GM12878 (cell line): Measurements from ENCODE around the gene TK1. TPM values are rescaled to one million over a fixed set of nuclear protein-coding genes. Genes with fewer than 3 reads are reported as not detected.

Experiments
- ATAC-seq: fragments of 200-7000 bp; cut with Tn5 transposase; 3 replicates; pipeline ENCODE4 v1.9.1; 2020; ENCODE audit warnings: mild to moderate bottlenecking, moderate library complexity
- BruUV-seq: library from RNA; stranded (reverse); fragments of 400-500 nt; replicated peaks from 2 replicates; lab custom pipeline; 2021; lab: Mats Ljungman, UMichigan
- CTCF ChIA-PET: fragments of 300-600 bp; sonication (Branson Sonifier 250); formaldehyde crosslinking; extraction: SDS; loops from one replicate; lab custom pipeline; 2021; ENCODE audit warnings: inconsistent platforms; lab: Yijun Ruan, JAX
- POLR2A ChIA-PET: fragments of 350-600 bp; formaldehyde crosslinking; extraction: SDS; loops from one replicate; lab custom pipeline; 2021; ENCODE audit warnings: inconsistent platforms; lab: Charles Lee
- RAD21 ChIA-PET: fragments of 300-600 bp; sonication (Branson Sonifier 250); formaldehyde crosslinking; loops from one replicate; lab custom pipeline; 2023; ENCODE audit warnings: antibody characterized with exemption; ENCODE audit not compliant: unreplicated experiment; lab: Charles Lee
- SMC1A ChIA-PET: fragments of 300-600 bp; sonication (Branson Sonifier 250); formaldehyde crosslinking; loops from one replicate; lab custom pipeline; 2023; ENCODE audit not compliant: unreplicated experiment, uncharacterized antibody; lab: Charles Lee
- DNase-seq: peaks from one replicate; pipeline ENCODE4 v3.0.0-alpha.2; 2011; ENCODE audit warnings: low read depth, low spot score
- FAIRE-seq: peaks from 3 replicates; lab custom pipeline; 2011; peaks lifted over from hg19 to GRCh38; lab: Jason Lieb, UNC
- H2AFZ ChIP-seq: 2 replicates; pipeline ENCODE4 v1.6.0; 2011; ENCODE audit warnings: low read depth, low read length, control low read depth; ENCODE audit not compliant: control insufficient read depth
- H3K27ac ChIP-seq: 2 replicates; pipeline ENCODE4 v1.5.1; 2011; ENCODE audit warnings: control low read depth; ENCODE audit not compliant: control insufficient read depth, insufficient read depth
- H3K27me3 ChIP-seq, 2 experiments: replicated peaks in 1 of 2; 2 replicates each; pipeline versions ENCODE4 v1.6.0 to v1.6.1; 2011; ENCODE audit warnings: low read length in 1 of 2; ENCODE audit not compliant: control insufficient read depth in 2 of 2, insufficient read depth in 2 of 2
- H3K36me3 ChIP-seq, 2 experiments: 2 replicates each; pipeline ENCODE4 v1.5.1; 2011; ENCODE audit warnings: low read length in 1 of 2; ENCODE audit not compliant: control insufficient read depth in 2 of 2, insufficient read depth in 2 of 2
- H3K4me1 ChIP-seq: 2 replicates; pipeline ENCODE4 v1.6.1; 2011; ENCODE audit warnings: mild to moderate bottlenecking, low read length, moderate library complexity, mixed read lengths; ENCODE audit not compliant: control insufficient read depth, insufficient read depth
- H3K4me2 ChIP-seq: 2 replicates; pipeline ENCODE4 v1.6.0; 2011; ENCODE audit warnings: control low read depth; ENCODE audit not compliant: control insufficient read depth, insufficient read depth
- H3K4me3 ChIP-seq: fragments of 200-600 bp; sonication (generic); 2 replicates; pipeline ENCODE4 v1.5.1; 2016
- H3K79me2 ChIP-seq: 2 replicates; pipeline ENCODE4 v1.6.0; 2011; ENCODE audit warnings: low read length; ENCODE audit not compliant: control insufficient read depth, insufficient read depth
- H3K9ac ChIP-seq: 2 replicates; pipeline ENCODE4 v1.8.0; 2011; ENCODE audit warnings: low read length, control low read depth, mixed read lengths; ENCODE audit not compliant: control insufficient read depth, insufficient read depth
- H3K9me3 ChIP-seq: replicated peaks from 3 replicates; pipeline ENCODE4 v1.5.1; 2011; ENCODE audit warnings: mild to moderate bottlenecking, low read length; ENCODE audit not compliant: control insufficient read depth, insufficient read depth
- H4K20me1 ChIP-seq: 2 replicates; pipeline ENCODE4 v1.6.0; 2011; ENCODE audit not compliant: control insufficient read depth, insufficient read depth
- CBX5 ChIP-seq: sonication (generic); IDR thresholded peaks from 2 replicates; pipeline ENCODE4 v1.6.1; 2016; ENCODE audit warnings: low read depth, moderate library complexity, mild to moderate bottlenecking, inconsistent platforms
- CHD1 ChIP-seq: IDR thresholded peaks from 2 replicates; pipeline ENCODE4 v1.6.1; 2012; ENCODE audit warnings: low read depth, low read length, improper control_type of control experiment
- NFIC ChIP-seq: IDR thresholded peaks from 2 replicates; pipeline ENCODE4 v1.6.1; 2012; ENCODE audit warnings: low read depth, mild to moderate bottlenecking, inconsistent platforms, low read length, moderate library complexity
- PML ChIP-seq: IDR thresholded peaks from 2 replicates; pipeline ENCODE4 v1.6.1; 2012; ENCODE audit warnings: low read length, inconsistent platforms
- SMAD5 ChIP-seq: IDR thresholded peaks from 2 replicates; pipeline ENCODE4 v1.6.1; 2016; ENCODE audit warnings: antibody characterized with exemption, low read depth
- SMC3 ChIP-seq: IDR thresholded peaks from 2 replicates; pipeline ENCODE4 v1.6.1; 2011; ENCODE audit warnings: low read length, improper control_type of control experiment, borderline replicate concordance
- YBX1 ChIP-seq: fragments of 450-650 bp; IDR thresholded peaks from 2 replicates; pipeline ENCODE4 v1.6.1; 2016; ENCODE audit warnings: antibody characterized with exemption
- WGBS: methylation state at CpG from one replicate; pipeline ENCODE4 v1.1.6; 2016; ENCODE audit warnings: low lambda C conversion rate; ENCODE audit not compliant: insufficient replicate concordance, insufficient coverage; ENCODE audit errors: missing lambda C conversion rate; 5-methylcytosine and 5-hydroxymethylcytosine counted together
- in situ Hi-C: fragments of 300-500 bp; cut with MboI; formaldehyde crosslinking; loops from 9 replicates; pipeline ENCODE4 v1.14.3; 2018; ENCODE audit warnings: mixed read lengths
- intact Hi-C: fragments of 100-400 bp; cut with micrococcal nuclease; formaldehyde crosslinking; loops from one replicate; pipeline ENCODE4 v1.14.2; 2022; ENCODE audit not compliant: unreplicated experiment
- polyA plus RNA-seq, 11 experiments: library from polyadenylated mRNA; depleted of rRNA in 4 of 11; unstranded in 6 of 11; stranded (reverse) in 5 of 11; fragments of >200 nt; fragmentation: Nextera tagmentation in 4 of 11; fragmentation: Illumina TruSeq in 1 of 11; extraction: Ambion mirVana in 4 of 11; extraction: Trizol in 1 of 11; gene quantifications; 1 replicate in 1 of 11; 2 replicates in 10 of 11; pipeline versions ENCODE4 v1.2.1 to v1.2.3, GENCODE V29; 2011 to 2016; ENCODE audit warnings: inconsistent platforms in 2 of 11, missing spikeins in 2 of 11, low read depth in 1 of 11
- total RNA-seq, 4 experiments: library from RNA; depleted of rRNA in 3 of 4; stranded (reverse); fragments of >200 nt in 3 of 4; fragmentation: Illumina TruSeq in 1 of 4; extraction: Trizol in 1 of 4; gene quantifications; 2 replicates each; pipeline versions ENCODE4 v1.2.1 to v1.2.3, GENCODE V29; 2013 to 2021
- TF ChIP-seq, protein P1 (sequence below): IDR thresholded peaks from 2 replicates; pipeline ENCODE4 v1.6.1; 2012; ENCODE audit warnings: low read depth, low read length, improper control_type of control experiment

Gene TK1
- total and polyA plus RNA-seq, 10 of the 15 experiments (the other 5 are each of a cell fraction or from before 2014, with no cell fraction given): 4.6 to 175 (median 77.9) TPM

DNA sequence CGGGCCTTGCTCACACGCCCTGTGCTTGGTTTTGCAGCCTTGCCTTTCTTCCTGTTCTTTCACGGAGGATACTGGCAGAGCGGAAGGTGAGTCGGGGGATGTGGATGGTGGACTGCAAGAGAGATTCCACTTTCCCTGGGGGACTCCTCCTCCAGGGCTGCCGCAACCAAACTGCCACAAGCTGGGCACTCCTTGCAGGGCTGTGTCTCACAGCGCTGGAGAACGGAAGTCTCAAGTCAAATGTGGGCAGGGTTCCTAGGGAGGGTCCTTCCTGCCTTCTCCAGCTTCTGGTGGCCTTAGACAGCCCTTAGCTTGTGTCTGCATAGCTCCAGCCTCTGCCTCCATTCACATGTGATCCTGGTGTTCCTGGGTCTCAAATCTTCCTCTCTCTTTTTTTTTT is 15.8 kb upstream of the TK1 start (continued):
- no peak for TF ChIP-seq PML
- TF ChIP-seq SMAD5: no peak

- CTCF ChIA-PET: interaction anchor here (1.2 kb wide), 1 partner anchor 50 kb away, joined by 4 read pairs; no protein-coding TSS in a partner anchor
- no peak for DNase-seq
- no peaks in the 10 kb centered on the region for H4K20me1 ChIP-seq
- ATAC-seq: no peak
- no TSS peak for BruUV-seq
- H3K36me3 ChIP-seq: peaks cover 13 to 15% of the 10 kb centered on the region in 2 experiments; a peak in 3 of 4 replicates
- no peak overlapping the region for H3K9ac ChIP-seq
- H2AFZ ChIP-seq: no peak overlapping the region
- no peak overlapping the region for H3K4me3 ChIP-seq
- RAD21 ChIA-PET: interaction anchor here (0.9 kb wide), 1 partner anchor 9 kb away, joined by 3 read pairs; no protein-coding TSS in a partner anchor
- H3K4me2 ChIP-seq: no peak overlapping the region
- H3K27ac ChIP-seq: no peak overlapping the region
- FAIRE-seq: no peak
- in situ Hi-C loops: no loop called here
- POLR2A ChIA-PET: interaction anchor here (0.6 to 1.1 kb wide), 4 partner anchors 9 to 88 kb away, joined by 3 to 4 read pairs (median 3); no protein-coding TSS in a partner anchor
- no peaks in the 10 kb centered on the region; the same call in 2 of the 3 replicates for H3K9me3 ChIP-seq
- SMC1A ChIA-PET: no interaction called here
- TF ChIP-seq YBX1 (no peak), CBX5 (no peak), NFIC (no peak), SMC3 (no peak), CHD1 (no peak)
- TF ChIP-seq, protein P1, sequence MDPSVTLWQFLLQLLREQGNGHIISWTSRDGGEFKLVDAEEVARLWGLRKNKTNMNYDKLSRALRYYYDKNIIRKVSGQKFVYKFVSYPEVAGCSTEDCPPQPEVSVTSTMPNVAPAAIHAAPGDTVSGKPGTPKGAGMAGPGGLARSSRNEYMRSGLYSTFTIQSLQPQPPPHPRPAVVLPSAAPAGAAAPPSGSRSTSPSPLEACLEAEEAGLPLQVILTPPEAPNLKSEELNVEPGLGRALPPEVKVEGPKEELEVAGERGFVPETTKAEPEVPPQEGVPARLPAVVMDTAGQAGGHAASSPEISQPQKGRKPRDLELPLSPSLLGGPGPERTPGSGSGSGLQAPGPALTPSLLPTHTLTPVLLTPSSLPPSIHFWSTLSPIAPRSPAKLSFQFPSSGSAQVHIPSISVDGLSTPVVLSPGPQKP: no peak
- peaks cover 7% of the 10 kb centered on the region for H3K4me1 ChIP-seq
- intact Hi-C loops: no loop called here
- 82% methylated on average over 6 of the region's 6 CpGs for WGBS
- no peaks in the 10 kb centered on the region for H3K27me3 ChIP-seq
- peaks cover 2% of the 10 kb centered on the region for H3K79me2 ChIP-seq
These were observed 13.6 kb upstream of the TK1 start for GRCh38 chr17:78200451-78200850.
